Measurements from ENCODE around the gene NPBWR2.

The NPBWR2 gene

GRCh38 chr20:64116541-64117431 lies 9.4 kb upstream of the NPBWR2 start:
- DNase-seq, result no peak

GRCh38 chr20:64116016-64116415 lies 8.7 kb upstream of the NPBWR2 start:
- no peak for DNase-seq

GRCh38 chr20:64115171-64115911 lies 8.0 kb upstream of the NPBWR2 start:
- no peak for DNase-seq

GRCh38 chr20:64114356-64114971 lies 7.1 kb upstream of the NPBWR2 start:
- DNase-seq, result no peak

- DNase-seq, result no peak
Observed at GRCh38 chr20:64113796-64114355, 6.5 kb upstream of the NPBWR2 start.

- DNase-seq, result no peak
Observed at GRCh38 chr20:64113444-64113775, 6.0 kb upstream of the NPBWR2 start.

- DNase-seq, result no peak
Observed at GRCh38 chr20:64112691-64113443, 5.5 kb upstream of the NPBWR2 start.

- DNase-seq, result peak; percentile 38 to 72 (median 55)
Observed at GRCh38 chr20:64111841-64112641, 4.7 kb upstream of the NPBWR2 start.

GRCh38 chr20:64110411-64111068 lies 3.2 kb upstream of the NPBWR2 start:
- DNase-seq, result no peak

GRCh38 chr20:64109831-64110391 lies 2.5 kb upstream of the NPBWR2 start:
- no peak for DNase-seq

GRCh38 chr20:64108731-64109681 lies 1.6 kb upstream of the NPBWR2 start:
- no peak for DNase-seq

GRCh38 chr20:64107736-64108457 lies 532 bp upstream of the NPBWR2 start:
- peak; percentile 74 to 86 (median 78) for DNase-seq

- no peak for DNase-seq
Observed at GRCh38 chr20:64106435-64106961, 867 bp downstream of the NPBWR2 start.

GRCh38 chr20:64105846-64106434 lies 1.4 kb downstream of the NPBWR2 start:
- DNase-seq, result no peak

- no peak for DNase-seq
Observed at GRCh38 chr20:64104667-64105451, 2.5 kb downstream of the NPBWR2 start.

- DNase-seq, result no peak
Observed at GRCh38 chr20:64103871-64104666, 3.3 kb downstream of the NPBWR2 start.
